HEK293 (cell line): ENCODE results near the gene COL6A1.

Source experiments
- CTCF ChIA-PET: fragments of 350-600 bp; formaldehyde crosslinking; extraction: SDS; loops from one replicate; lab custom pipeline; 2021; ENCODE audit warnings: antibody characterized with exemption; lab: Yijun Ruan, JAX
- POLR2A ChIA-PET: fragments of 300-600 bp; formaldehyde crosslinking; extraction: SDS; loops from one replicate; lab custom pipeline; 2020; ENCODE audit warnings: antibody characterized with exemption, inconsistent platforms; lab: Yijun Ruan, JAX
- H3K27ac ChIP-seq: fragments of 200-500 bp; sonication (Bioruptor generic); 2 replicates; pipeline ENCODE4 v1.5.1; 2014; ENCODE audit warnings: low read depth, low read length, control low read depth, inconsistent platforms; ENCODE audit errors: extremely low read depth
- H3K36me3 ChIP-seq, 2 experiments: fragments of 200-500 bp in 1 of 2; sonication (Bioruptor generic) in 1 of 2; 1 replicate in 1 of 2; 2 replicates in 1 of 2; pipeline ENCODE4 v1.5.1; 2014 to 2017; ENCODE audit warnings: inconsistent platforms in 2 of 2, low read length in 2 of 2; ENCODE audit not compliant: control insufficient read depth in 2 of 2, insufficient read depth in 1 of 2
- H3K4me1 ChIP-seq: fragments of 200-500 bp; sonication (Bioruptor generic); 2 replicates; pipeline ENCODE4 v1.5.1; 2014; ENCODE audit warnings: mild to moderate bottlenecking, low read length, inconsistent platforms; ENCODE audit not compliant: control insufficient read depth, insufficient read depth
- H3K4me3 ChIP-seq: 2 replicates; pipeline ENCODE4 v1.5.1; 2011; ENCODE audit warnings: low read depth, mild to moderate bottlenecking, control low read depth, low read length, moderate library complexity
- H3K9me3 ChIP-seq: fragments of 200-500 bp; sonication (Bioruptor generic); 2 replicates; pipeline ENCODE4 v1.5.1; 2014; ENCODE audit warnings: low read depth, low read length, inconsistent platforms; ENCODE audit not compliant: control insufficient read depth, insufficient read depth
- AEBP2 ChIP-seq: fragments of 450-650 bp; formaldehyde crosslinking; IDR thresholded peaks from 2 replicates; pipeline ENCODE4 v1.5.1; 2016; ENCODE audit warnings: missing biosample characterization, missing genetic modification characterization, borderline replicate concordance
- ATF2 ChIP-seq: fragments of 450-650 bp; formaldehyde crosslinking; IDR thresholded peaks from 2 replicates; pipeline ENCODE4 v1.5.1; 2016; ENCODE audit warnings: missing biosample characterization, missing genetic modification characterization, low read depth
- IKZF3 ChIP-seq: fragments of 450-650 bp; IDR thresholded peaks from 2 replicates; pipeline ENCODE4 v1.5.0; 2018; ENCODE audit warnings: missing biosample characterization, mild to moderate bottlenecking, missing genetic modification characterization, moderate library complexity
- MZF1 ChIP-seq: fragments of 450-650 bp; formaldehyde crosslinking; IDR thresholded peaks from 2 replicates; pipeline ENCODE4 v1.5.1; 2017; ENCODE audit warnings: missing biosample characterization, missing genetic modification characterization, borderline replicate concordance
- PATZ1 ChIP-seq: fragments of 450-650 bp; formaldehyde crosslinking; IDR thresholded peaks from 2 replicates; pipeline ENCODE4 v1.5.1; 2016; ENCODE audit warnings: missing biosample characterization, missing genetic modification characterization
- TRIM28 ChIP-seq: IDR thresholded peaks from 2 replicates; pipeline ENCODE4 v1.6.1; 2011; ENCODE audit warnings: low read length, control low read depth, borderline replicate concordance
- ZBTB7A ChIP-seq: fragments of 450-650 bp; formaldehyde crosslinking; IDR thresholded peaks from 2 replicates; pipeline ENCODE4 v1.5.1; 2016; ENCODE audit warnings: low read depth, missing biosample characterization, missing genetic modification characterization
- ZNF169 ChIP-seq: fragments of 450-650 bp; formaldehyde crosslinking; IDR thresholded peaks from 2 replicates; pipeline ENCODE4 v1.5.1; 2016; ENCODE audit warnings: missing biosample characterization, missing genetic modification characterization
- ZNF274 ChIP-seq, 2 experiments: fragments of 200-500 bp in 1 of 2; fragments of 450-650 bp in 1 of 2; sonication (Bioruptor generic) in 1 of 2; formaldehyde crosslinking in 1 of 2; IDR thresholded peaks; 2 replicates each; pipeline versions ENCODE4 v1.5.1 to v1.6.1; 2014 to 2016; ENCODE audit warnings: borderline replicate concordance in 1 of 2, inconsistent platforms in 1 of 2, low read length in 1 of 2, missing biosample characterization in 1 of 2, missing genetic modification characterization in 1 of 2
- ZNF302 ChIP-seq: fragments of 450-650 bp; formaldehyde crosslinking; IDR thresholded peaks from 2 replicates; pipeline ENCODE4 v1.5.1; 2016; ENCODE audit warnings: missing biosample characterization, missing genetic modification characterization, low read depth
- ZNF398 ChIP-seq: fragments of 450-650 bp; formaldehyde crosslinking; IDR thresholded peaks from 2 replicates; pipeline ENCODE4 v1.5.1; 2017; ENCODE audit warnings: missing biosample characterization, missing genetic modification characterization
- ZNF555 ChIP-seq: fragments of 450-650 bp; formaldehyde crosslinking; conservative IDR thresholded peaks from 2 replicates; pipeline ENCODE4 v1.5.1; 2017; ENCODE audit warnings: missing biosample characterization, mild to moderate bottlenecking, missing genetic modification characterization, inconsistent platforms
- ZNF585B ChIP-seq: fragments of 450-650 bp; formaldehyde crosslinking; IDR thresholded peaks from 2 replicates; pipeline ENCODE4 v1.5.1; 2016; ENCODE audit warnings: missing biosample characterization, missing genetic modification characterization
- ZNF677 ChIP-seq: fragments of 450-650 bp; IDR thresholded peaks from 2 replicates; pipeline ENCODE4 v1.5.0; 2018; ENCODE audit warnings: missing biosample characterization, mild to moderate bottlenecking, missing genetic modification characterization, moderate library complexity
- ZNF792 ChIP-seq: fragments of 450-650 bp; formaldehyde crosslinking; IDR thresholded peaks from 2 replicates; pipeline ENCODE4 v1.5.1; 2016; ENCODE audit warnings: missing biosample characterization, missing genetic modification characterization
- TF ChIP-seq, protein P1 (sequence below): fragments of 450-650 bp; formaldehyde crosslinking; IDR thresholded peaks from 2 replicates; pipeline ENCODE4 v1.5.1; 2016; ENCODE audit warnings: missing biosample characterization, missing genetic modification characterization
- TF ChIP-seq, protein P2 (sequence below): fragments of 450-650 bp; formaldehyde crosslinking; IDR thresholded peaks from 2 replicates; pipeline ENCODE4 v1.5.1; 2016; ENCODE audit warnings: missing biosample characterization, missing genetic modification characterization
- TF ChIP-seq, protein P3 (sequence below): sonication (generic); formaldehyde crosslinking; IDR thresholded peaks from 2 replicates; pipeline ENCODE4 v1.8.1; 2022; ENCODE audit warnings: mild to moderate bottlenecking, moderate library complexity, missing genetic modification reagents

COL6A1 gene

DNA sequence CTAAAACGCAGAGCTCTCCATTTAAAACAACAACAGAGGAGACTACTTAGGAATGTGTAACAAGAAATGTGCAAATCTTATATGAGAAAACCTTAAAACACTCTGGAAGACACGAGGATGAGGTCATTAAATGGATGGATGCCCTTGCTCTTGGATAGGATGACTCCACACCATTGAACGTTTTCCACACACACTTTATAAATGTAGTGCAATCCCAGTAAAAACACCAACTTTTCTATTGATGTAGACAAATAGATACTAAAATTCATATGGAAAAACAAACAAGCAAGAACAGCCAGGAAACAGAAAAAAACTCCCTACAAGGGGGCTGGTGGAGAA lies 18.4 kb upstream of the COL6A1 start:
- Histone ChIP-seq H3K9me3 (no peaks in the 10 kb centered on the region; the same call in 1 of the 2 replicates), H3K4me3 (no peak overlapping the region), H3K36me3 (no peaks in the 10 kb centered on the region), H3K4me1 (no peaks in the 10 kb centered on the region), H3K27ac (no peak overlapping the region)
- CTCF ChIA-PET, result interaction anchor here (0.7 to 3.5 kb wide), 2 partner anchors 10 to 538 kb away, joined by 4 to 14 read pairs; no protein-coding TSS in a partner anchor
- TF ChIP-seq MZF1 (no peak), ATF2 (tag by site-specific recombination) (0 out of 2 replicates have a peak, but pooled peaks have one; percentile 33), ZNF398 (no peak), TRIM28 (no peak)
- POLR2A ChIA-PET, result no interaction called here

DNA sequence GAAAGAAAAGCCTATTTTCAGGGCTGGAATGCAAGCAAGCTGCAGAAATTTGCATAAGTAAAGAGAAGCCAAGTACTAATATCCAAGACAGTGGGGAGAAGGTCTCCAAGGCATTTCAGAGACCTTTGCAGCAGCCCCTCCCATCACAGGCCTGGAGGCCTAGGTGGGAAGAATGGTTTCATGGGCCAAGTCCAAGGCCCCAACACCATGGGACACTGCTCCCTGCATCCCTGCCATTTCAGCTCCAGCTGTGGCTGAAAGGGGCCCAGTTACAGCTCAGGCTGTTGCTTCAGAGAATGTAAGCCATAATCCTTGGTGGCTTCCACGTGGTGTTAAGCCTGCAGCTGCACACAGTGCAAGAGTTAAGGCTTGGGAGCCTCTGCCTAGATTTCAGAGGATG lies 16.9 kb upstream of the COL6A1 start:
- POLR2A ChIA-PET, result no interaction called here
- Histone ChIP-seq H3K27ac (no peak overlapping the region), H3K36me3 (no peaks in the 10 kb centered on the region), H3K4me3 (no peak overlapping the region), H3K4me1 (no peaks in the 10 kb centered on the region), H3K9me3 (no peaks in the 10 kb centered on the region; the same call in 1 of the 2 replicates)
- TF ChIP-seq, protein P1, sequence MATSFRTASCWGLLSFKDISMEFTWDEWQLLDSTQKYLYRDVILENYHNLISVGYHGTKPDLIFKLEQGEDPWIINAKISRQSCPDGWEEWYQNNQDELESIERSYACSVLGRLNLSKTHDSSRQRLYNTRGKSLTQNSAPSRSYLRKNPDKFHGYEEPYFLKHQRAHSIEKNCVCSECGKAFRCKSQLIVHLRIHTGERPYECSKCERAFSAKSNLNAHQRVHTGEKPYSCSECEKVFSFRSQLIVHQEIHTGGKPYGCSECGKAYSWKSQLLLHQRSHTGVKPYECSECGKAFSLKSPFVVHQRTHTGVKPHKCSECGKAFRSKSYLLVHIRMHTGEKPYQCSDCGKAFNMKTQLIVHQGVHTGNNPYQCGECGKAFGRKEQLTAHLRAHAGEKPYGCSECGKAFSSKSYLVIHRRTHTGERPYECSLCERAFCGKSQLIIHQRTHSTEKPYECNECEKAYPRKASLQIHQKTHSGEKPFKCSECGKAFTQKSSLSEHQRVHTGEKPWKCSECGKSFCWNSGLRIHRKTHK, result no peak
- TF ChIP-seq ZNF585B (tag by site-specific recombination) (peak; percentile 99), TRIM28 (peak; percentile 70; the same call in 1 of the 2 replicates), IKZF3 (no peak)
- CTCF ChIA-PET, result interaction anchor here (3.5 kb wide), 1 partner anchor 8 kb away, joined by 14 read pairs; no protein-coding TSS in a partner anchor

- Histone ChIP-seq H3K27ac (no peak overlapping the region), H3K4me1 (no peaks in the 10 kb centered on the region), H3K36me3 (no peaks in the 10 kb centered on the region), H3K4me3 (no peak overlapping the region), H3K9me3 (no peaks in the 10 kb centered on the region; the same call in 1 of the 2 replicates)
- POLR2A ChIA-PET, result no interaction called here
- CTCF ChIA-PET, result interaction anchor here (0.6 to 3.5 kb wide), 2 partner anchors 8 to 595 kb away, joined by 3 to 14 read pairs; no protein-coding TSS in a partner anchor
- no peak for TF ChIP-seq ZNF169 (tag by site-specific recombination)
- TF ChIP-seq PATZ1 (tag by site-specific recombination), result no peak
- TF ChIP-seq ZBTB7A (tag by site-specific recombination), result no peak
- TF ChIP-seq AEBP2 (tag by site-specific recombination), result no peak
- TF ChIP-seq ZNF302 (tag by site-specific recombination), result no peak
- no peak for TF ChIP-seq ZNF677 (tag by site-specific recombination)
- TF ChIP-seq ZNF792 (tag by site-specific recombination), result no peak
- TF ChIP-seq ZNF274 (IDR thresholded peaks at IDR 0.05; ENCODE audit: low read length), result no peak
- TF ChIP-seq ZNF274 (tag by site-specific recombination; IDR thresholded peaks at IDR 0.05; ENCODE audit: borderline replicate concordance), result no peak
- TF ChIP-seq, protein P2, sequence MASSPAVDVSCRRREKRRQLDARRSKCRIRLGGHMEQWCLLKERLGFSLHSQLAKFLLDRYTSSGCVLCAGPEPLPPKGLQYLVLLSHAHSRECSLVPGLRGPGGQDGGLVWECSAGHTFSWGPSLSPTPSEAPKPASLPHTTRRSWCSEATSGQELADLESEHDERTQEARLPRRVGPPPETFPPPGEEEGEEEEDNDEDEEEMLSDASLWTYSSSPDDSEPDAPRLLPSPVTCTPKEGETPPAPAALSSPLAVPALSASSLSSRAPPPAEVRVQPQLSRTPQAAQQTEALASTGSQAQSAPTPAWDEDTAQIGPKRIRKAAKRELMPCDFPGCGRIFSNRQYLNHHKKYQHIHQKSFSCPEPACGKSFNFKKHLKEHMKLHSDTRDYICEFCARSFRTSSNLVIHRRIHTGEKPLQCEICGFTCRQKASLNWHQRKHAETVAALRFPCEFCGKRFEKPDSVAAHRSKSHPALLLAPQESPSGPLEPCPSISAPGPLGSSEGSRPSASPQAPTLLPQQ (tag by site-specific recombination), result no peak
- no peak for TF ChIP-seq ZNF555
- TF ChIP-seq, protein P3, sequence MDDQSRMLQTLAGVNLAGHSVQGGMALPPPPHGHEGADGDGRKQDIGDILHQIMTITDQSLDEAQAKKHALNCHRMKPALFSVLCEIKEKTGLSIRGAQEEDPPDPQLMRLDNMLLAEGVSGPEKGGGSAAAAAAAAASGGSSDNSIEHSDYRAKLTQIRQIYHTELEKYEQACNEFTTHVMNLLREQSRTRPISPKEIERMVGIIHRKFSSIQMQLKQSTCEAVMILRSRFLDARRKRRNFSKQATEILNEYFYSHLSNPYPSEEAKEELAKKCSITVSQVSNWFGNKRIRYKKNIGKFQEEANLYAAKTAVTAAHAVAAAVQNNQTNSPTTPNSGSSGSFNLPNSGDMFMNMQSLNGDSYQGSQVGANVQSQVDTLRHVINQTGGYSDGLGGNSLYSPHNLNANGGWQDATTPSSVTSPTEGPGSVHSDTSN (CRISPR knock-in tag), result no peak
These were observed 16.3 kb upstream of the COL6A1 start for GRCh38 chr21:45965084-45965809.
